Neural progenitor cell (in vitro differentiated cells): ENCODE data around the gene ASH1L.

Source experiments
- EZH2phosphoT487 ChIP-seq: fragments of 200-600 bp; sonication (generic); IDR thresholded peaks from 2 replicates; pipeline ENCODE4 v1.6.1; 2017; ENCODE audit warnings: antibody characterized with exemption
- TF ChIP-seq, protein P1 (sequence below): fragments of 200-600 bp; sonication (generic); IDR thresholded peaks from 2 replicates; pipeline ENCODE4 v1.5.1; 2017; ENCODE audit warnings: antibody characterized with exemption, mild to moderate bottlenecking

DNA sequence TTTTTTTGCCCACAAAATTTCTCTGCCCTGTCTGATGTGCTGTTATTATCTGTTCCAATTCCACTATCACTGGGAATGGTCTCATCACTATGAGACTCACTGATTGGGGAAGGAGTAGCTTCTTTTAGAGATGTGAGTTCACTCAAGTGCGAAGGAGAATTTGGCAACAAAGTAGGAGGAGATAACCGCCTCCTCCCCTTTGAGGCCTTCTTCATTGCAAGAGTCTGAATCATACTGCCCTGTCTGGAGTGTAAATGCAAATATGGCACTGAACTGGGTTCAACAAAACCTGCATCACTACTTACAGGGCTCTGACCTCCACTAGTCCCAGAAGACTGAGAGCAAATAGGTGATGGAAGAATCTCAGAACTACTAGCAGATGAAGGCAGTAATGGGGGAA is 83.4 kb downstream of the ASH1L start:
- TF ChIP-seq, protein P1, sequence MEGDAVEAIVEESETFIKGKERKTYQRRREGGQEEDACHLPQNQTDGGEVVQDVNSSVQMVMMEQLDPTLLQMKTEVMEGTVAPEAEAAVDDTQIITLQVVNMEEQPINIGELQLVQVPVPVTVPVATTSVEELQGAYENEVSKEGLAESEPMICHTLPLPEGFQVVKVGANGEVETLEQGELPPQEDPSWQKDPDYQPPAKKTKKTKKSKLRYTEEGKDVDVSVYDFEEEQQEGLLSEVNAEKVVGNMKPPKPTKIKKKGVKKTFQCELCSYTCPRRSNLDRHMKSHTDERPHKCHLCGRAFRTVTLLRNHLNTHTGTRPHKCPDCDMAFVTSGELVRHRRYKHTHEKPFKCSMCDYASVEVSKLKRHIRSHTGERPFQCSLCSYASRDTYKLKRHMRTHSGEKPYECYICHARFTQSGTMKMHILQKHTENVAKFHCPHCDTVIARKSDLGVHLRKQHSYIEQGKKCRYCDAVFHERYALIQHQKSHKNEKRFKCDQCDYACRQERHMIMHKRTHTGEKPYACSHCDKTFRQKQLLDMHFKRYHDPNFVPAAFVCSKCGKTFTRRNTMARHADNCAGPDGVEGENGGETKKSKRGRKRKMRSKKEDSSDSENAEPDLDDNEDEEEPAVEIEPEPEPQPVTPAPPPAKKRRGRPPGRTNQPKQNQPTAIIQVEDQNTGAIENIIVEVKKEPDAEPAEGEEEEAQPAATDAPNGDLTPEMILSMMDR, result no peak
- no peak for TF ChIP-seq EZH2phosphoT487
